HG02943 (cell line): ENCODE results near the gene MYL11.
A peak's percentile ranks its signal among the peaks of the same experiment; 100 is the strongest.

Source experiments
- ATAC-seq: cut with Tn5 transposase; IDR thresholded peaks from one replicate; pipeline ENCODE4 v1.9.1; 2021; ENCODE audit warnings: mild to moderate bottlenecking, low read depth, moderate library complexity; ENCODE audit not compliant: unreplicated experiment

The MYL11 gene

DNA sequence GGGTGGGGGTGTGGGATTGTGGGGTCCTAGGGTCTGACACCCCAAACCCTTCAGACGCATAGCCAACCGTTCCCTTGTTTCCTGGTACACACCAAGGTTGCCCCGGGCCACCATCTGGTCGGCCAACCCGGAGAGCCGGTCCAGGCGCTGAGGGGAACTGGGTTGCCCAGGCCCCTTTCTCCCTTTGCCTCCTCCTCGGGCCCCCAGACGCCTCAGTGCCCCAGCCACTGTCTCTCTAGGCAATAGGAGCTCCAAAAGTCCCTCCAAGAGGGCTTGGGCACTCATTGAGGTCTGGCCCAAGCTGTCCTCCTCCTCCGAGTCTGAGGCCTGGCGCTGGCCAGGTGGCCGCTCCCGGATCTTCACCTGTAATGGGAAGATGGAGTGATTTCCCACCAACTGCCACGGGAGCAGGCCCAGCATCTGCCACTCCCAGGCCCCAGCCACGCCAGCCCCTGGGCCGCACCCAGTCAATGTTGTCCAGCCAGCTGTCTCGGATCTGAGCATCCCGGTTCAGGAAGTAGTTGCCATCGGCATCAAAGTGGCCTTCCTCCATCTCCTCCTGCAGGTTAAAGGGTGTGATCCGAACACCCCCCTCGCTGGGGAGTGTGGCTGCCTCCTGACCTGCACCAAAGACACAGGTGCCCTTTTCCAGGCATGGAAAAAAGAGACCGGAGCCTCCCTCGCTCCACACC lies 21.0 kb upstream of the MYL11 start:
- no peak for ATAC-seq

DNA sequence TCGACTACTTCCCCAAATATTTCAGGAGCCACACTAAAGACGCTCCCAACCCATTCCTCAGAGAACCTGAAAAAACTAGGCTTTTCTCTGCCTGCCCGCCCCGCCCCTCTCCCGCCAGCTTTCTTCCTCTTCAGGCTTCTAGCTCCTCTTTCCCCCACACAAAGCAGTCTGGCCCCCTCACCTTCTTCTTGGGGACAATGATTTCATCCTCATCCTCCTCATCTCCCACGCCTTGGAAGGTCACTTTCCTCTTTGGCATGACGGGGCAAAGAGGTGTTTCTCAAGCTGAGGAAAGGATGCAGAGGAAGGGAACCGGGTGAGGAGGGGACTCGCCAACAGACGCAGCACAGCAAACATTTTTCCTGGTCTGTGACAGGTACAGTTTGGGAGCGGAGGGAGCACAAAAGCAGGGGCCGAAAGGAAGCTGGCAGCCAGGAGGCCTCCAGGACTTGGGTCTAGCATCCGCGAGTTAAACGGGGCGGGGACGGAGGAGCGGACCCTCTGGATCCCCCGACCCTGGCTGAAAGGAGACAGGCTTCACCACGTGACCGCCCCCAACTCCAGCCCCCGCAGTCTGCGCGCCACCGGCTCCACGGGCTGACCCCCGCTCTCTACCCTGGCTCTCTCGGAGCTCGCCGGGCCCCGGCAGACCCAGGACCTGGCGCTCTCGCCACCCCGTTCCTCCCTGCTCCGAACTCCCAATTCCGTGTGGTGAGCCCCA lies 20.0 kb upstream of the MYL11 start:
- ATAC-seq, result no peak

DNA sequence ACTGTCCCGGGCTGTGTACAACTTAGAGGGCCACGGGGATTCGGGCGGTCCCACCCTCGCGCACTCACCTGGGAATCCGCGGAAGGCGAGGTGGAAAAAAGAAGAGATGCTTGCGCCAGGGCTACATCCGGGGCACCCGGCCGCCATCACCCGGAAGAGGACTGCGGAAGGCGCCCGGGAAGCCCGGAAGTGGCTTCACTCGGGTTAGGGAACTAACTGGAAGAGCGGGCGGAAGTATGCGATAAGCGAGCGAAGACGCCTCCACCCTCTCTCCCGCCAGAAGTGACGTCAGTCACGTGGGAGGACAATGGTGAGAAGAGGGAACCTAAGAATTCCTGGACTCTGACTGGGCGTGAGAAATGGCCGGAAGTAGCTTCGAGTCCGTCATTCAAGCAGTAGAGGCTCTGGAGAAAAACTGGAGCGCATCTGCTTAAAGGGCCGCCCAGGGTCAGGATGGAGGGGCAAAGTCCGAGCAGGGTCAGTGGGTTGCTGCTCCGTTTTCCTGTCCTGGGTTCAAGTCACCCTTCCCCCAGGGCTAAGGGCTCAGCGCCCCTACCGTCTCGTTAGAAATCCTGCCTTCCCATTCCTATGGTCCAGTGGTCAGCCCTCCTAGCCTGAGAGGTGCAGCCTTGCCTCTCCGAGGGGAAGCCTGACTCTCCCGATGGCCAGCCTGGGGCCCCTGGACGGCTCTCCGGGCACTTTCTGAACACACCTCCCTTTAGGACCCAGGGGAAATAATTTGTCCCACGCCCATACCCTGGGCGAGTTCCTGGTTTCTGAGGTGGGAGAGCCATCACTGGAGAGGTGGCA lies 19.3 kb upstream of the MYL11 start, which contains the start of gene CD2BP2:
Gene CD2BP2 (minus strand): TSS at position 165 of the 810 bp plus-strand sequence. CDS start 627 bp downstream, outside the sequence.
- peak; percentile 60 for ATAC-seq

DNA sequence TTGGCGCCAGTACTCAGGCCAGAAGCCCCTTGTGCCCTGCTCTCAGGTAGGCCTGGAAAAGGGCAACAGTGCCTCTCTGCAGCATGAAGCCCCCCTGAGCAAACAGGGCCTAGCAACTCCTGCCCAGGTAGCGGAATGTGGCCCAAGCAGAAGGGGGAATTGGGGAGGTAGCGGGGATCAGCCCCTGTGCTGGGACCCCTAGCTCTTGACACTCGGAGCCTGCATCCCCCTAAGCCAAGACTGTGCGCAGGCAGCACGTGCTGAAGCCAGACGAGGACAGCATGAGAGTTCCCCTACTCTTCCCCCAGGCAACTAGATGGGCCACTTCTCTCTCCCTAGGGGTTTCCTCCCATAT lies 18.7 kb upstream of the MYL11 start:
- no peak for ATAC-seq

DNA sequence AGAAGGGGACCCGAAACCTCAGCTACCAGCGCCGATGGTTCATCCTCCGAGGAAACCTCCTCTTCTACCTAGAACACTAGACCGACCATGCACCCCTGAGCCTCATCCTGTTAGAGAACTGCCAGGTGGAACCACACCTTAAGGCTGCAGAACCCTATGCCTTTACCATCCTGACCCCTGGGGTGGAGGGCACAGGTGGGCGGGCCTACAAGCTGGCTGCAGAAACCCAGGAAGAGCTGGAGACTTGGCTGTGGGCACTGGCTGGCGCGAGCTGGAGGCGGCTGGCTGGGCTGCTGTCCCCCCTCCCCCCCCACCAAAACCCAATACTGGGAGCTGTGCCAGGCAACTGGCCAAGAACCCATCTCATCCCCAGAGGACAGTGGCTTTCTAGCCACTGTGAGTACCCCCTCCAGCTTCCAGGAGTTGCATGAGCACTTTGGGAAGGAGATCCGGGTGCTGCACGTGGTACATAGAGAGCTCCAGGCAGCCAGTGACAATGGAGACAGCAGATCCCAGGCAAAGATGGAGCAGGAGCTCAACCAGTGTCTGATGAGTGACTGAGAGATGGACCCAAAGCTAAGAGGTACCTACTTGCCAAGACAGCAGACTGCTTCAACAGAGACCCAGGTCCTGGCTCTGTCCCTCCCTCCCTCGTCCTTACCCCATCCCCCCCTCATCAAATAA lies 18.1 kb upstream of the MYL11 start:
- no peak for ATAC-seq

DNA sequence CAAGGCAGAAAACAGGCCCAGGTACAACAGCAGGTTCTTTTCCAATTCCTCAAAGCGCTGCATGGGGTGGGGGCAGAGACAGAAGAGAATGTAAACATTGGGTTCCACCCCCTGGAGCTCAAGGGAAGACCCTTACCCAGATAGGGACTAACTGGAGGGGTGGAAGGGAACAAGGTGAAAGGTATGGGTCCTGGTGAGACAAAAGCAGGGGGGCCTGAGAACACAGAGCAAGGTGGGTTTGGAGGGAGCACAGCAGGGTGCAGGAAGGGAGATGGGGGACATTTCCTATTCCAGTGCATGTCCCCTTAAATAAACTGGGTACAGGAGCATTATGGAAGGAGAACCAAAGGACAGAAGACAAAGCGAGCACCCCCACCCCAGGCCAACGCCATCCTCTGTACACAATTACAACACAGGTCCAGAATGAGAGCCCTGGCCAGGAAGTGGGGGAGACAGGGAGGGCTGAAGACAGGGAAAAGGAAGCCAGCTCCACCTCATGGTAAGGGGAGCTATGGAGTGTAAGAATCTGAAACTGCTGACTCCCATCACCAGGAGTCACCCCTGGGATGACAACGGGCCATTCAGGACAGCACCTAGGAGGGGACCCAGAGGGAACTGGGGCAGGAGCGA lies 17.4 kb upstream of the MYL11 start:
- no peak for ATAC-seq

DNA sequence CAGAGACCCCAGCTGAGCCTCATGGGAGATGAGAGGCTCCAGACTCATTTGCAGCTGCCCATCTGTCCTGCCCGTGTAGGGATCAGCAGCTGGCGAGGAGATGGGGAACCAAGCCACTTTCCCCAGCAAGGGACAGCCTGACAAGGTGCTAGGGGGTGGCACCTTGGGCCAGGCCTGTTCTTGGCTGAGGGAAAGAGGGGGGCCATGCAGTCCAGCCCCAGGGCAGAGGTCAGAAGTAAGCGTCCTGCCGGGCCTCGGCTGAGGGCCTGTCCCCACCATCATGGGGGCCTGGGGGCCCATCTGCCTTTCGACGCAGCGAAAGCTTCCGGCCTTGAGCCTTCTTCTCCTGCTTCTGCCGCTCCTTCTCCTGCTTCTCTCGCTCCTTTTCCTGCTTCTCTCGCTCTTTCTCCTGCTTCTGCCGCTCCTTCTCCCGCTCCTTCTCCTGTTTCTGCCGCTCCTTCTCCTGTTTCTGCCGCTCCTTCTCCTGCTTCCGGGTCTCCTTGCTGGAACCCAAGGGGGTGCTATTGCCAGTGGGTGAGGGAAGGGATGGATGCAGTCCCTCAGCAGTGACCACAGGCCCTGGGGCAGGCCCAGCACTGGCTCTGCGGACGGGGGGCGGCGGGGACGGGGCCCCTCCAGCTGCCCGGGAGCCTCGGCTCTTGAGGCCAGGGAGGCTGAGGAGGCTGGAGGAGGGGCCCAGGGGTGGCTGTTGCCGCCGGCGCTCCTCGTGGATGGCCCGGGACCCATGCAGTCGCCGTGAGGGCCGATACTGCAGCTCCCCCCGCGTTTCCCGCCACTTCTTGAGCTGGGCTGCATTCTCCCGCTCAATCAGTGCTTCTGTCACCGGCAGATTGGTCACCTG lies 16.7 kb upstream of the MYL11 start:
- no peak for ATAC-seq

DNA sequence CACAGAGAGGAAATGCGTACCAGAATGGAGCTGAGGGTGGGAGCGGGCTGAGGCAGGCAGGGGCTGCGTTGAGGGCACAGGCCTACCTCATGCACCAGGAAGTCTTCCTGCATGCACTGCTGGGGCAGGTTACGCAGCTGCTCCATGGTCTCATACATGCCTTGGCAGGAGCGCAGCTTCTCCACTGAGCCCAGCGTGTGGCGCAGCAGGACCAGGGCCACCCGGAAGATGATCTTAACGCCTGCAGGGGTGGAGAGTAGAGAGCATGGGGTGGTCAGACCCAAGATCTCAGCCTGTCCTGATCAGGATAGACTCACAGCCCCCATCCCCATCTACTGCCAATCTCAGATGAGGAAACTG lies 16.0 kb upstream of the MYL11 start:
- no peak for ATAC-seq

DNA sequence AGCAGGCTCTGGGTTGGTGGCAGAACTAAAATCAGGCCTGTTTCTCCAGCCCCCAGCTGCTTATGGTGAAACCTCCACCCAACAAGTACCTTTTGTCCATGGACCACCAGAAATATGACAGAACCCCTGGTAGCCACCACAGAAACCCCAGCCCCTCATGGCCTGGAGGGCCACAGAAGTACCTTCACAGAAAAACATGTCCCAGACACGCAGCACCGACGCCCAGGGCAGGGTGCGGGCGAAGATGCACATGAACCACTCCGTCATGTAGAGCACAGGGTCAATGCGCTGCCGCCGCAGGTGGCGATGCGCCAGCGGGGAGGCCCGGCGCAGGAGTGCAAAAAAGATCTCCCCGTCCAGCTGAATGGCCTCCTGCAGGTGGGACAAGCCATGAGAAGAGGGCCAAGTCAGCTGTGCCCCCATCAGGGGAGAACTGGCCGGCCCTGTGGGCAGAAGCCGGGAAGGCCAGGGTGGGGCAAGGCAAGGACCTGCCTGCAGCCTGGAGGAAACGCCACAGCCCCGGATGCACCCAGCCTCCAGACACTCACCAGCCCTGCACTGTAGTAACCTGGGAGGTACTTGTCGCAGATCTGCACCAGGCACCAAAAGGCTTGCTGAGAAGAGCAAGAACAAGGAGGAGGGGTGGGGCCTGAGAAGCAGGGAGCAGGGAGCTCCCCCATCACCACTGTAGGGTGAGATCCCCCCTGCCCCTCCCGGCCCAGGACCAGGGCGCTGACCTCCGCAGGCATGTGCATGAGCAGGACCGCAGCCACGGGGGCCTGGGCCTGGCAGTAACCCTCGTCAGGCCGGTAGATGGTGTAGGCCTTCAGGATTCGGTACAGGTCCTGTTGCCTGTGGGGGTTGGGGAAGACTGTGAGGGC lies 15.4 kb upstream of the MYL11 start:
- no peak for ATAC-seq

DNA sequence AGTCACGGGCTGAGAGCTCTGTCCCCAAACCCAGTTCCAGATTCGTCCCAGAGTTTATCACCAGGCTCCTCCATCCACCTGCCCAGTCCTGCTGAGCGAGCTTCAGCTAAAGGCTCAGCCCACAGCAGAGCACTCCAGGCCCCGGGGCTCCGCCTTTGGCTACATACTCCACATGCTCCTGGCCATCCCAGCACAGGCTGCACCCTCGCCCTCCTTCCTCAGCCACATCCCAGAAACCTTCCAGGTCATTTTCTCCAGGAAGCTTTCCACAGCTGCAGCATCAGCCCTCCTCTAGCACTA lies 14.8 kb upstream of the MYL11 start:
- ATAC-seq, result no peak

DNA sequence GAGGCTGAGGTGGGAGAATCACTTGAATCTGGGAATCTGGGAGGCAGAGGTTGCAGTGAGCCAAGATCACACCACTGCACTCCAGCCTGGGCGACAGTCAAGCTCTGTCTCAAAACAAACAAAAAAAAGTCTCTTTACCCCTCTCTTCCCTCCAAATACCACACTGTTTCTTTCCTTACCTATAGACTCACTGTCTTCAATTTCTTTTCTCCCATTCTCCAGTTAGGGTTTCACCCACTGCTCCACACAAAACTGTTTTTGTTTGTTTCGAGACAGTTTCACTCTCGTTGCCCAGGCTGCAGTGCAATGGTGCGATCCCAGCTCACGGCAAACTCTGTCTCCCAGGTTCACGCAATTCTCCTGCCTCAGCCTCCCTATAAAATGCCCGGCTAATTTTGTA lies 13.4 kb upstream of the MYL11 start:
- ATAC-seq, result no peak

DNA sequence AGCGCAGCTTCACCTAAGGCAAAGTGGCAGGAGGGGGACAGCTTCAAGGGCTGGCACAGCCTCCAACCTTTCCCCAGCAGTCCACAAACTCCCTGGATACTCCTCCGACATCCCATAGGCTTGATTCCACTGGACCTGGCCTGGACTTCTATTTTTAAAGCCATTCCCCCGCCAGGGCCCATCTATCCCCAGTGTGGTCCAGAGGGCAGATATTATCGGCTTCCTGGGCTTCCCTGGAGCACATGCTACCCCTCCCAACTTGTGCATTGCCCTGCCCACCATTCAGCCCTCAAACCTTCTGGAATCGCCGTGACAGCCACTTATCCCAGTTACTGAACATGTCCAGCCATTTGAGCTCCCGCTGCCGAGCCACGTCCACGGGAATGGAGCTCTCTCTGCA lies 9.4 kb upstream of the MYL11 start:
- no peak for ATAC-seq

DNA sequence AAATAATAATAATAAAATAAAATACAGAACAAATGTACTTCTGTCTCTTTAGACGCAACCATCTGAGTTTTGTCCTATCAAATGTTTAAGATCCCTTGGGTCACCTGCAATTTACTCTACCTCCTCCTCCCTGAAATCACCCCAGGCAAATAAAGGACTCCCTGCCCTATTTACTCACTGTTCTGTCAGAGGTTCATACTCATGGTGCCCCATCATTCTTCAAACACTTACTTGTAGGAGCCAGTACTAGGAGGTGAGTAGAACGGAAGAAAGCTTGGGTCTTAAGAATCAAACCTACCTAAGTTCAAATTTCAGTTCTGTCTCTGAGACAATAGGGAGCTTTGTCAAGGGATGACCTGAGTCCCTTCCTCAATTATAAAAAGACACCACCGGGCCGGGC lies 8.1 kb upstream of the MYL11 start:
- no peak for ATAC-seq

DNA sequence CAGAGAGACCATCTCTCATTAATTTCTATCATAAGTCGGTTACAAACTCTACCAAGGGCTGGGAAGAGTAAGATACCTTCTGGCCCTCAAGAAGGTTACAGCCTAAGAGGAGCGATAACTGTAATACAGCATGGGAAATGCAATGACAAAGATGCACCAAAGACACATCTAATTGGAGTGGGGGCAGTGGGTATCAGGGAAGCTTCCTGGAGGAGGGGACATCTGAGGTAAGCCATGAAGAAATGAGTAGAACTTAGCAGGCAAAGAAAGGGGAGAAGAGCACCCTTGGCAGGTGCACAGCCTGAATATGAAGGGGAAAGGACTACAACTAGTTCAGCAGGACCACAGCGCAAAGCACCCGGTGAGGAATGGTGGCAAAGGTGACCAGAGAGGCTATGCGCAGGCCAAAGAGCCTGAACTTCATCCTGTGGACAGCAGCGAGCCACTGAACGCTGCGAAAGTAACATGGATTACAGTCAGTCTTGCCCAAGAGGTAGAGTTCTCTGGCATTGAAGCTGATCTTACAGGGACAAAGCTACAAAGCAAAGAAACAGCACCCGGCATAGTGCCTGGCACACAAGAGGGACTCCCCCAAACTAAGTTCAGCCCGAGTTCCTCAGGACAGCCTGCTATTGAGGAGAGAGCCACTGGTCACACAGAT lies 7.1 kb upstream of the MYL11 start:
- ATAC-seq, result no peak

DNA sequence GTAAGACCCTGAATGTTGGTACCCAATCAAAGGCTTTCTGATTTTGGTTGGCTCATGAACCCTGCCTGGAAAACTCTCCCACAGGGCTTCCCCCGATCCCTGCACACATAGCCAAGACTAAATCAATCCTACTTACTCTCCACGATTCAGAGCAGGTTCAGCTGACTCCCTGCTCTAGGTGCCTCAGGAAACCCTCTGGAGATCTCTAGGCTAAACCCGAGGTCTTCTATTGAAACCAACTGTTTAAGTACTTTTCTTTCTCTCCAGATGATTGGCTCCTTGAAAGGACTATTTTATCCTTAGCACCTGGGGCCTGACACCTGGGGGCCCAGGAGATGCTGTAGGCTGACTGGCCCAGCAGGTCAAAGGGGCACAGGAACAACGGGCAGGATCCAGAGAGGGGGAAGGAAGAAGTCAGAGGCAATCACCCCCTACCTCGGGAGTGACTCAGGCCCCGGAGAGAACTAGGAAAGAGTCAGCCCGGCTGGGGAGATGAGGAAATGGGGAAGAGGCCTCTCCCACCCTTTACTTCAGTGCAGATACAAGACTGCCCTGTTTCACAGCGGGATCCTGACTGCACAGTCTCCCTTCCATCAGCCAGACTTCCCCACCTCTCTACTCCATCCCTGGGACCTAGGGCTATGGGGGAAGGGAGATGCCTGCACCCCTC lies 6.3 kb upstream of the MYL11 start:
- ATAC-seq, result no peak

DNA sequence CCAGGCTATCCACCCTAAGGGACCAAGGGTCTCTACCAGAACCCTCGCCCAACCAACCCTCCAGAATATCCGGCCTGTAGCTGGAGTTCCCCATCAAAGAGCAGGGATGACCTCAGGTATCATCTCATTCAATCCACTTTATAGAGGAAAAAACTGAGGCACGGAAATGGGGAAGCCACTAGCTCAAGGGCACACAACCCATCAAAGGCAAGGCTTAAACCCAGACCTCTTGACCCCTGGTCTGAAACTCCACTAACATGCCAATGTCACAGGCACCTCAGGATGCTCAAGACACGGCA lies 5.9 kb upstream of the MYL11 start:
- no peak for ATAC-seq

DNA sequence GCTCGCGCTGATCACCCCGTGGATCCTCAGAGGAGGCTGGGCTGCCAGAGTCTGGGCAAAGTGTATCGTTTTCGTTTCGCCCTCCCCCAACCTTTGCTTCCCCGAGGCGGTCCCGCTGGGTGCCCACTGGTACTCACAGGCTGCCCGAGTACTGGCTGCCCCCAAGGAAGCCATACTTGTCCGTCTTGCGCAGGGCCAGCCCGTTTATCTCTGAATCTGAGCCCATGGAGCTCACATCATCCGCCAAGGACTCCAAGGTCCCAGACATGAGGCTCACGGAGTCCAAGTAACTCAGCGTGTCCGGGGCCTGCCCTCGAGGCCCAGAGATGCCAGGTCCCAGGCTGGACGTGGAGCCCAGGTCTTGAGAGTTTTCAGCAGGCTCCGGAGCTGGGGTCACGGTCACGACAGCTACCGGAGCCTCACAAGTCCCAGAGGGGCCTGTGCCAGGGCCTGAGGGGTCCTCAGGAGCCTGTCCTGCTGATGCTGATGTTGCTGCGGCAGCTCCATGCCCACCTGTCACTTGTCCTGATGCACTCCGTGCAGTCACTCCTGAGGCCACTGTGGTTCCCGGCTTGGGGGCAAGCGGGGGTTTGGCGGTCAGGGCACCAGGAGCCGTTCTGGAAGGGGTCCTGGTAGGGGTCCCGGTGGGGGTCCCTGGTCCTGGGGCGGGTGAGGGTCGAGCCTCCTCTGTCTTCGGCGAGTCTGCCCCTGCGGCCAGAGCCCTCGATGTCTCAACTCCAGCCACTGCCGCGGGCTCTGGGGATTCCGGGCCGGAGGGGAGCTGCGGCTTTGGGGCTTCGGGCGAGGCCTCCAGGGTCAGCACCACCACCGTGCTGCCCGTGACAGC lies 5.3 kb upstream of the MYL11 start:
- no peak for ATAC-seq
